D341Med (cell line): ENCODE data around the gene KIAA1217.
"Not testable (repeated sequence)": the region's sequence is repeated elsewhere in the genome, so short reads cannot be mapped to it uniquely, and the experiment has no call there.

ENCODE experiments used
- DNase-seq: peaks from one replicate; pipeline ENCODE4 v3.0.0; 2012; ENCODE audit warnings: low spot score

The KIAA1217 gene

DNA sequence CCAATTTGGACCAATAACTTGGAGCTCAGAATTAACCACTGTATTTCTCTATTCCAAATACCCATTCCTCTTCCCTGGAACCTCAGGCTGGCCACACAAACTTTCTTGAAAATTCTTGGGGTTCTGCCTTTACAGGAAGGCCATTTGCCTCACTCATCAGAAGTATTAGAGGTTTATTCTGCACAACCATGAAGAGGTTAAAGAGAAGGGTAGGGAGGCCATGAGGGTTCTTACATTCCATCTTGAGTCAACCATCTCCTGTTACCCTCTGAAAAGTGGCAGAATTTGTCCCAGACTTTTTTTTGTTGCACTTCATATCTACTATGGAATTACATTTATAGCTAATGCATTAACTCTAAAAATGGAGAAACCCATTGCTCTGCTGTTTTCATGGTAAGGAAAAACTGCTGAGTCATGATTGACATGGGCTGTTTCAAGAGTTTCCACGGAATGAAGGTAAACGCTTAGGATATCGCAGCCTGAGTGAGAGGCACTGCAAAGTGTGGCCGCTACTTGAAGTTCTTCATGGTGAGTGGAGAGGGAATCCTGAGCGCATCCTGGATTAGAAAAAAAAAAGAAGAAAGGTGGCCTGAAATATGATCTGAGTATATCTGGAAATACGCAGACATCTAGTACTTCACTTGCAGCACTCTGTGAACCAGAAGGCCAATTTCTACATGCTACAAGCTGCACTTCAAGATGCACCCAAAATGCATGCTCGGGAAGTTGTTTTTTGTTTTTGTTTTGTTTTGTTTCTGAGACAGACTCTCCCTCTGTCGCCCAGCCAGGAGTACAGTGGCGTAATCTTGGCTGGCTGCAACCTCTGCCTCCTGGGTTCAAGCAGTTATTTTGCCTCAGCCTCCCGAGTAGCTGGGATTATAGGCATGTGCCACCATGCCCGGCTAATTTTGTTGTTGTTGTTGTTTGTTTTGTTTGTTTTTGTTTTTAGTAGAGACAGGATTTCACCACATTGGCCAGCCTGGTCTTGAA, 83.7 kb downstream of the KIAA1217 start:
- no peak for DNase-seq

DNA sequence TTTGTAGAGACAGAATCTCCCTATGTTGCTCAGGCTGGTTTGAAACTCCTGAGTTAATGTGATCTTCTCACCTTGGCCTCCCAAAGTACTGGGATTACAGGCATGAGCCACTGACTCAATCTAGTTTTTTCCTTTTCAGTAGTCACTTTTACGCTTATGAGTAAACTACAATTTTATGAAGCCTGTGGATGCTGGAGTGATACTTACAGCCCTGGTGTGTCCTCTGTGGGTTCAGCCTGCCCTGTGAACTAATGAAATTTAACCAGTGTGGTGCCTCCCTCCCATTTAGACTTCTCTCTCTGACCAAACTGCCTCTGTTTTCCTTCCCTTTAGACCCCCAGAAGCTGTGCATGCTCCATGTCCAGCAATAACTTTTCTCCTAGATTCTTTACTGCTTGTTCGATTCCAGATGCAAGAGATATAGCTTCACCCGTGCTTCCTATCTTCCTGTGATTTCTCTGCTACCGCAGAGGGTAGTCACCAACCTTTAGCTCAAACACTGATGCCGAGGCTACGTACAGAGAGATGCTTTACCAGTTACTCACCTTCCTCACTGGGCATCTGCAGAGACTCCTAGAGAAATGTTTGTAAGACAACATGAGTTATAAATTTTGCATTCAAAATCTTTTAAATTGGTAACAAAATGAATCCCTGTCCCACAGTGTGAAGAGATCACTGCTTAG, 90.8 kb downstream of the KIAA1217 start:
- DNase-seq, result no peak

DNA sequence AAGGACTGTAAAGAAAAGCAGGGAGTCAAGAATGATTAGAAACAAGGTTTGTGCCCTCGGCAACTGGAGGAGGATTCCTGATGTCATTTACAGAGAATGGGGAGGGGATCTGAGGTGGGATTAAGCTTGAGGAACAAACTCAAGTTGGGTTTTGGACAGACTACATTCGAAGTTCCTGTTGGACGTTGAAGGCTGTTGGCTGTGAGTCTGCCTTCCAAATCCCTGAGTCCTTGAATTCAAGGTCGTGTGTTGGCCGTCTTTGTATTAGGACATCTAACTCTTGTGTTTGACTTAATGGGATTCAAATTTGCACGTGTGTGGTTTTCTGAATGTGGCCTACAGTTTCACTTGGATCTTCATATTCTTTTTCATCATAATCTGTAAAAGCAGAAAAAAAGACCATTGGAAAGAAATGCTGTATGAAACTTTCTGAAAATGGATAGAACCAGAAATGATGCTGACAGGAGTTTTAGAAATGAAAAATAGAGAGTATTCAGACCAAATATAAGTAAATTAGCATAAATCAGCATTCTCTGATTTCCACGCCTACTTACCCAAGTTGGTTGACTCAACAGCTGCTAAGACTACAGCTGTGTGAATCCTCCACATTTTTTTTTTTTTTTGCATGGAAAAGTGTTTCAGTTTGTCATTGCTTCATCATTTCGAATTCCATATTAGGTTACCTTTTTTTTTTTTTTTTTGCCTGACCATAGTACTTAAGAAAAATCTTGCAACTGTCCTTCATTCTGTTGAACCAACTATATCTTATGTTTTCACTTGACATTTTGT, 94.8 kb downstream of the KIAA1217 start:
- no peak for DNase-seq

DNA sequence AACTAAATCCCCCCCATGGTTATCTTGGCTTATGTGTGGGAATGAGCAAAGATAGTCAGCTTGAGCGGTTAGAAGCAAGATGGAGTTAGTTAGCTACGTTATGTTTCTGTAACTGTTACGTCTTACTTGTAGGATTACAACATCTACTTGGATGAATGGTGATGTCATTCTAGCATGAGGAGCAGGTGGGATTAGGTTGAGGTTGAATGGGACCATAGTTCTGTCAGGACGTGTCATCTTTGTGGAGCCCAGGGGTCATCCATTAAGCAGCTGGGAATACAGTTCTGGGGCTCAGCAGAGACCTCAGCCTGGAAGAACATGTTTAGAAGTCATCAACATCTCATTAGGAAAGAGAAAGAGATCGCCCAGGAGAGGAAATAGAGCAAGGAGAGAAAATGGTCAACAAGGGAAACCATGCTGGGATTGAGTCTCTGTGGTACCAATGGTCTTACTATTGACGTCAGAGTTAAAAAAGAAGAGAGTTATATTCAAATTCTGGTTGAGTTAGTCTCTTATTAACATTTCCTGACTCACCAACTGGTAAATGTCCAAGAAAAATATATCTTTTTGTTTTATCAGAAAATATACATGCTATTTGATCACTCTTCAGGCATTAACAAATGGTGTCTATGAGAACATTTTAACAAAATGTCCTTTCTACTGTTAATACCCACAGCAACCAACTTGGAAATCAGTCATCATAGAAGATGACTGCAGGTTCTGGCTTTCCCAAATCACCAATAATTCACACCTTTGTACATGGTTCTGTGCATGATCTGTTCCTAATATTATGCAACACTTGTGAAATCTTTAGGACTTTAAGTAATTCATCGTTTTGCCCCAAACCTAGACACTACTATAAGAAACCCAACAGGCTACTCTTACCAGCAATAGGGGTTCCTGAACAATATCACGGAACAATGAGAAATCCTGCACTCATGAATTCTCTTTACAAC, 96.9 kb downstream of the KIAA1217 start:
- DNase-seq, result no peak

DNA sequence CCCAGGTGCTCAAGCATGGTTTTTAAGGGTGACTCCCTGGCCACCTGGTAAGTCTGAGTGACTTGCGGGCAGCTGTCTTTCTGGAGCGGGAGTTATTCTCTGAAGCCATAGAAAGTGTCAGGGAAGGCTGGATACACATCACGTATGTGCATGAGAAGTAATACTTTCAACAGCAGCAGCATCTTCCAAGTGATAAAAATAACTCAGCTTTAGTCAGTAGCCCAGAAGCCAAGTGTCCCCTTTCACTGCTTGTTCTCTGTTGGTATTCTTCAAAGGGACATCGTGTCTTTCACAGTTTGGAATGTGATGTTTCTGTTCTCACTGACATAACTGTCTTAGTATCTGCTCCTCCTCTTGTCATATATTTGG, 97.6 kb downstream of the KIAA1217 start:
- DNase-seq, result no peak

DNA sequence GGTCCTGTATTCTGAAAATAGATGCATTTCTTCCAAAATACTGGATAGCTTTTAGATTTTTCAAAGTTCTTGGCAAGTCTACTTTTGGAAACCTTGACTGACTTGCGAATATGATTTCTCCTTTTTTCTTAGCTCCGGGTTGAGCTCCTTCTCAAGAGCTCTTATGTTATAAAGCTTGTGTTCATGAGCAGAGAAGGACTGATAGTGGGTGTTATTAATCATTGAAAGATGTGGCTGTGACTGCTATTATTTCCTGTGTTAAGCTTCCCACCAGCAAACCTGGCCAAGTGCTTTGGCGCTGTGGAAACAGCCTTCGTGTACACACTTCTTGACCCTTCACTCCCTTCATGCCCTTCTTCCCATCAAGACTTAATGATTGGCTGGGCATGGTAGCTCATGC, 98.2 kb downstream of the KIAA1217 start:
- DNase-seq, result no peak

DNA sequence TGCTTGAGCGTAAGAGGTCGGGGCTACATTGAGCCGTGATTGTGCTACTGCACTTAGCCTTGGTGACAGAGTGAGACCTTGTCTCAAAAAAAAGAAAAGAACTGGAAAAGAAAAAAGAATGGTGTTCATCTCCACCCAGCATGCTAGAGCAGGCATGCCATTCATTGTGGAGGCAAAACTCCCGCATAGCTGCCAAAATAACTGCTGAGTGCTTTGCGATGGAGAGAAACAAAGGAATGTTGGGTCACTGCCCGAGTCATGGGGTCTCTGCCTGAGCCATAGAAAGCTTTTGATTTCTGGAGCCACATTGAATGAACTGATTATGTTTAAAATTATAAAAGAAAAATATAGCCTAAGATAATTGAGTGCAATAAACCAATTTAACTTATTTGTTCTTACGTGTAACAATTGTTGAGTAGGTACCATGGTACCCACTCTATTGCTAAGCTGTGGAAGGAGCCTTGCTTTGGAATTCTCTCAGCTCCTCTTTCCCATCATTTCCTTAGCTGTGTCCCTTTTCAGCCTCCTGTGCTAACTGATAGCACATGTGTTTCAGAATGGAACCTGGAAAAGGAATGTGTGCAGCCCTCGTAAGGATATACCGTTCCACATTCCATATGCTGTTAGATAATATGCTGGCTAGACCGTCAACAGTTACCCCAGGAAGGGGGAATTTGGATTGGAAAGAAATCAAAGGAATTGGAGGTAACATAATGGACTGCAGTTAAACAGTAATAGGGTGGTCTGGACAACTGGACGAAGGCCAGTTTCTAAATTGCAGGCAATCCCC, 99.0 kb downstream of the KIAA1217 start:
- no peak for DNase-seq

DNA sequence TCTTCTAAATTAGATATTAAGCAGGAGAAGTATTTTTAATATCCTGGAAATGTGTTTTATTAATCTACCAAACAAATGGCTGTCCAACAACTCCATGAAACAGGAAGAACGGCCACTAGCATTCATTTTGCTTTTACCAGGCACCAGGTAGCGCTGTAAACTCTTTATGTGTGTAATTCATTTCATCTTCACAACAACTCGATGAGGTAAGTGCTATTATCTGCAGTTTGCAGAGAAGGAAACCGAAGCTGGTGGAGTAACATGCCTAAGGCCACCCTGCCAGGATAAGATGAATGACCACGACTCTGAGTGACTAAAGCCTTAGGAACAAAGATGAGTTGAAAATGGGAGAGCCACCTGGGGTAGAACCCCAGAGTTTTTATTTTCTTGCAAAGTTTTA, 101.2 kb downstream of the KIAA1217 start:
- DNase-seq, result no peak

DNA sequence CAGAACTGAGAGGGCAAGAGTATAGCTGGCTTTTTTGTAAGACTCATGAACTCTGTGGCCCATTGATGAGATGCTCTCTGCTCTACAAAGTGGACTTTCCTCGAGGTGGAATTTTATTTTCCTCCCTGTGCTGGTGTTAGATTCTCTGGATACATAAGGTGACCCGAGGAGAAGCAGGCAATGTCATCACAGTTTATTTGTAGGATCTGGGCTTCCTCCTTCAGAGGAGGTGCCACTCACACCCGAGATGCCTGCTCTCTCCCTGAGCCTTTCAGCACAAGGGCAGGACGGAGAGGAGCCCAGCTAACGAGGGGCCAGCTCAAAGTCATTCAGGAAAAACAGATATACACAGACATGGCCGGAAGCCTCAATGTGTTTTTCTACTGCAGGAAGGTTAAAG, 103.0 kb downstream of the KIAA1217 start:
- no peak for DNase-seq

DNA sequence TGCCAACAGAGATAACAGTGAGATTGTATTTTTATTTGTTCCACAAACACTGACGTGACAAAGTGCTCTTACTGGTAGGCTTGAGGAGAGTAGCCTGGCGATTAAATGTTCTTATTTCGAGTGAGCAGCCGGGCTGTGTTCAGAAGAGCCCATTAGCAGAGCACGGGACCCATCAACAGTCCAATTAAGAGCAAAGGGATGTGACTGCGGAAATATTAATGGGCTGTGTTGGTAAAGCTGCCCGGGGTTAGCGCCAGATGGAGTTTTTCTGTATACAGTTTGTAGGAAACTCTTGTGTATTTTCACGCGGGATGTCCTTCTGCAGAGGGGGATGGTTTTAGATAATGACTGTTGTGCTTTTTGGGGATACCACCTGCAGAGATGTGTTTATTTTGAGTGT, 104.3 kb downstream of the KIAA1217 start:
- DNase-seq, result no peak

DNA sequence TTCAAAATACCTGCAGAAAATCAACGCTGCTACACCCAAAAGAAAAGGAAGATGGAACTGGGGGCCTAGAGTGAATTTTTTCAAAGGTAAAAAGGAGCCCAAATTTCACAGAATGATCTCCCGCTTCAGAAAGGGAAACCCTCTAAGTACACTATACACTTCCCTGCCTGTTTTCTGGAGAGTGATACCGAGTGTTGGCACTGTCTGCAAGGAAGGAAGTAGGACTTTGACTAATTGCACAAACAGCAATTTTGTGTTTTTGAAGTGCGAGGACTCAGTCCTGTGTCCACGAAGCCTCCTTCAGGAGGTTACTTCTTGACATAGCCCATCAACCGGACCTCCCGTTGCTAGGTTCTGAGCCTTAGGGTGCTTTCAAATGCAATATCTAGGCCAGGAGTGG, 106.3 kb downstream of the KIAA1217 start:
- no peak for DNase-seq

DNA sequence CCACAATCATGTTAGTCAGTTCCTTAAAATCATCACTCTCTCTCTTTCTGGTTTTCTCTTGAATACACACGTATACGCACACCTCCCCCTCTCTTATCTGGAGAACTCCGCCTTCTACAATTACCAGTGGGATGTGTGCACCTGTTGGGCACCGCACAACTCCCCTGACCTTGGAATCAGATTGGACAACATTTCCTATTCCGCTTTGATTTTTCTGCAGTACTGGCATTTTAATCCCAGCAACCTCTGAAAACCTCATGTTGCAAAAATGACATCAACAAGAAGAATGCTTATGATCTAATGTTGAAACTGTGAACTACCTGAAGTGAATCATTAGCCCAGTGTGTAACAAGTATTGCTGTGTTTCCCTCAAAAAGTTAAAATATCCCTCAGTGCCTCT, 109.6 kb downstream of the KIAA1217 start:
- no peak for DNase-seq

DNA sequence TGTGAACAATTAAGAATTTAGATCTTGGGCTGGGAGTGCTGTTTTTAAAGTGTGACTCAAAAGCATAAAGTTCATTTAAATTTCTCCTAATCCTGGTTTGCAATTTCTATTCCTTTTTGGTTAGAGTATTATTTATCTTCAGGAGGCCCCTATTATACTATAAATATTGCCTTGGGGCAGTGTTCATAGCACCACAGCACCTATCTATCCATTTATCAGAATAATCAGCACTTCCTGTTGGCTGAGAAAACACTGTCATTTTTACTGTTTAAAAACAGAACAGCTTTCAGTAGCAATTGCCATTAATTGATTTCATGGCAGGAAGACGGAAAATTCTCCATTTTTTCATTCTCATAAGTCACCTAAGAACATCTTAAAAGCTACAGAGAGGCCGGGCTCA, 111.4 kb downstream of the KIAA1217 start:
- DNase-seq, result no peak

DNA sequence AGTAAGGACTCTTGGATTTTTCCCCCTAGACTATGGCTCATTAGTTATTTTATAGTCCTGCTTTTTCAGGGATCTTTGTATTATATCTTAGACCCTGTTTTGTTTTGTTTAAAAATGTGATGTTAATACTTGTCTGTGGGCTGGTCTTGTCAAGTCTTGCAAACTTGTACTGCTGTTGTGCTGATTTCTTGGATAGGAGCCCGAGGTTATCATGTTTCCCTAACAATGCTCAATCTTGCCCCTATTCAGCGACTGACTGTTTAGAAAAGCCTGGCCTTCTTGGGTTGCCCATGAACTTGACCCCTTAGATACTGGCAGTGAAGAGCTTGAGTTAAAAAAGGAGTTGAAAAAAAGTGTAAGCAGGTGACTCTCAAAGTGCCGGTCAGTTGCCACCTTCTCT, 115.7 kb downstream of the KIAA1217 start:
- no peak for DNase-seq

DNA sequence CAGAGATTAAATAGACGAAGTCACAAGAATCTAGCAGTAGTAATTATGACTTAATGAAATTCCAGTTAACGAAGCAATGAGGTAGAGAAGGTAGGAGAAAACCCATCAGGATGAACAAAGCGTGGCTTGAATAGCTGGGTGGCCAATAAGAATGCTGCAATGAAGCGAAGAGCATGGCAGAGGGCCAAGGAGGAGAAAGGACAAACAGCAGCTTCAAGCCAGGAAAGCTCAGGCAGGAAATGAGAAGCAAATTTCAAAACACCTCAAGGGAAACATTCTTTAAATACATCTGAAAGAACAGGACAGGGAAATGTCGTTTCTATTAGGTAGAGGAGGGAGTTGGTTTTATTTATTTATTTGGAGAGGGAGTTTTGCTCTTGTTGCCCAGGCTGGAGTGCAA, 122.5 kb downstream of the KIAA1217 start:
- DNase-seq, result no peak

DNA sequence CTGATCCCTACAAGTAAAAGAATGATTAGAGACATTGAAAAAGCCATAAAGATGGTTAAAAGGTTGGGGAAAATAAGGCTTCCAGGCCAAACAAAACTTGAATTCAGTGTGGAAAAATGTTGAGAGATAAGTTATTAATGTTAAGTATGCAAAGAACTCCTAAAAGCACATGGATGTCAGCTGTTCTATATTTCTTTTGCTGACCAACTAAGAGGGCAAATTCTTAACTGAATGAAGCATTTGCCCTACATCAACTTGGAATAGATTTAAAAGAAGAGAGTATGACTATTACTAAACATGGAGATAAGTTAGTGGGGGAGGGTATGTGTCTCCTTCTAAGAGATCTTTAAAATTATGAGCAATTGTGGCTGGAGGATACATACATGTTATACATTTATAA, 124.8 kb downstream of the KIAA1217 start:
- DNase-seq, result no peak

DNA sequence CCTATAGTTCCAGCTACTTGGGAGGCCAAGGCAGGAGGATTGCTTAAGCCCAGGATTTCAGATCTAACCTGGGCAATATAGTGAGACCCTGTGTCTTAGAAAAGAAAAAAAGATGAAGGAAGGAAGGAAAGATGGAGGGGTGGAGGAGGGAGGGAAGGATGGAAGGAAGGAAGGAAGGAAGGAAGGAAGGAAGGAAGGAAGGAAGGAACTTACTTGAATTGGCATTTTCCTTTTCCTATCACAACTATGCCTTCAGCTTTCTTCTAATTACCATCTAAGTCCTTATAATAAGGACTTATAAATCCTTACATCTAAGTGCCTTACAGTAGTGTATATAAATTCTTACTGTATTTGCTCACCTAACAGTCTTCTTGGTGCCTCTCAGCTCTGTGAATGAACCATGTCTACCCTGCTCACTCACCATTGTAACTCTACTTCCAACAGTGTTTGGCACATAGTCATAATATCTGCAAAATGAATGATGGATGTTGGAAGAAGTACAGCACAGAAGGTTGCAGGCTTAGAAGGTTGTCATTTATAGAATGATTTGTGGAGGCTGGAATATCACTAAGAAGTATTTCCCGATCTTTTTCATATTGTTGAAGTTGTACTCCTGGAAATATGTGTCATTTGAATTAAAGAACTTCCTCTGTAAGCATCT, 125.5 kb downstream of the KIAA1217 start:
- DNase-seq, result no peak

DNA sequence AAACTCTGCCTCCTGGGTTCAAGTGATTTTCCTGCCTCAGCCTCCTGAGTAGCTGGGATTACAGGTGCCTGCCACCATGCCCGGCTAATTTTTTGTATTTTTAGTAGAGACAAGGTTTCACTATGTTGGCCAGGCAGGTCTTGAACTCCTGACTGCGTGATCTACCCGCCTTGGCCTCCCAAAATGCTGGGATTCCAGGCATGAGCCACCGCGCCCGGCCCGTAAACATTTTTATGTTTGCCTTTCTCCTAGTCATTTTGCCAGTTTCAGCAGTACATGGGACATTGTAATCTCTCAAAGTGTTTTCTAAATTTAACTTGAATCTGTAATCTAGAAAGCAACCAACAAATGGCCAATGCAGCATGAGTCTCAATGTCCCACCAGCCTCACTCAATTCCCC, 128.8 kb downstream of the KIAA1217 start:
- not testable (repeated sequence) for DNase-seq

DNA sequence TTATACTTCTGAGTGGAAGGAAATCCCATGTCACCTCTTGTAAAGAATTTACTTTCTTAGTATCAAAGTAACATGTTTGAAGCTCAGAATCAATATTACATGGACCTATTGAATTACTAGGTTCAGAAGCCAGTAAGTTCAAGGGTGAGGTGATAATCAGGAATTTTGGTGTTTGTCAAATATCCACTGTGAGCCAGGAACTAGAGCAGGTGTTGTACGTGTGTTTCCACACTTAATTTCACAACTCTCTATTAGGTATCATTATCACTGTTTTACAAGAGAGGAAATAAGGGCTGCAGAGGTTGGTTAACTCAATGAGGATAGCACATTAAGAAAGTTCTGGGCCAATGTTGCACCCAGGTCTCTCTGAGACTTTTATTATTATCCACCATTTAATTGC, 130.4 kb downstream of the KIAA1217 start:
- no peak for DNase-seq

DNA sequence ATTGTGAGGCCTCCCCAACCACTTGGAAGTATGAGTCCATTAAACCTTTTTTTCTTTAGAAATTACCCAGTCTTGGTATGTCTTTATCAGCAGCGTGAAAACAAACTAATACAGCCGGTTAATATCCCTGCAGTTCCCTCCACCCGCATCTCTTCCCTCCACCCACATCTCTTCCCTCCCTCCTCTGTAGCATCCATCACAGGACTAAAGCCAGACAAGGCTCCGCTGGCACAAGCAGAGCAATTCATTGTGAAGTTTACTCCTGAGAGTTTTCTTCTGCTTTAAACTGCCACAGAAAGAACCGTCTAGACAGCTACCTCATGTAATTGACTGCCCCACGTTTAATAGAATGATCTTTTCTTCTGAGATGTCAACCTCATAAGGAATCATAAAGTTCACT, 131.5 kb downstream of the KIAA1217 start:
- no peak for DNase-seq
